Sigmoid colon (tissue), 7 donors: ENCODE measurements around the gene CENATAC. TPM values are rescaled to one million over a fixed set of nuclear protein-coding genes. Genes with fewer than 3 reads are reported as not detected.

Source experiments
- DNase-seq: peaks from one replicate; pipeline ENCODE4 v3.0.0-alpha.2; 2019
- H3K27ac ChIP-seq, 4 donors: fragments of 200-600 bp; sonication (generic); one replicate each; pipeline ENCODE4 v1.5.1; 2016 to 2019; ENCODE audit warnings: mild to moderate bottlenecking in 1 of 4
- H3K27me3 ChIP-seq, 3 donors: fragments of 200-600 bp; sonication (generic); one replicate each; pipeline ENCODE4 v1.5.1; 2019; ENCODE audit warnings: mild to moderate bottlenecking in 1 of 3
- H3K36me3 ChIP-seq, 4 donors: fragments of 200-600 bp; sonication (generic); one replicate each; pipeline ENCODE4 v1.5.1; 2016 to 2019
- H3K4me1 ChIP-seq, 4 donors: fragments of 200-600 bp; sonication (generic); one replicate each; pipeline ENCODE4 v1.5.1; 2017 to 2019
- H3K4me3 ChIP-seq, 4 donors: fragments of 200-600 bp; sonication (generic); one replicate each; pipeline ENCODE4 v1.5.1; 2017 to 2019; ENCODE audit warnings: mild to moderate bottlenecking in 2 of 4, moderate library complexity in 1 of 4
- H3K9me3 ChIP-seq, 4 donors: fragments of 200-600 bp in 3 of 4; sonication (generic) in 3 of 4; one replicate each; pipeline versions ENCODE4 v1.5.1 to v1.6.1; 2013 to 2019
- EP300 ChIP-seq, 4 donors: sonication (generic); formaldehyde crosslinking; IDR thresholded peaks; one replicate each; pipeline ENCODE4 v1.6.1; 2017; ENCODE audit warnings: antibody characterized with exemption in 4 of 4
- POLR2A ChIP-seq, 2 donors: fragments of 450-650 bp; IDR thresholded peaks; one replicate each; pipeline ENCODE4 v1.6.1; 2016; ENCODE audit warnings: antibody characterized with exemption in 2 of 2, mild to moderate bottlenecking in 2 of 2, moderate library complexity in 2 of 2
- POLR2AphosphoS5 ChIP-seq, 4 donors: sonication (generic); formaldehyde crosslinking; IDR thresholded peaks; one replicate each; pipeline ENCODE4 v1.6.1; 2017; ENCODE audit warnings: antibody characterized with exemption in 4 of 4
- WGBS, 2 donors: extraction: QIAGEN DNeasy Blood & Tissue Kit; methylation state at CpG; one replicate each; pipeline ENCODE4 v1.1.7; 2013; 5-methylcytosine and 5-hydroxymethylcytosine counted together
- intact Hi-C: fragments of 100-400 bp; cut with DNase I; formaldehyde crosslinking; loops from one replicate; pipeline ENCODE4 v1.15.1; 2023
- polyA plus RNA-seq, 3 donors: library from polyadenylated mRNA; stranded (reverse); fragments of 200-250 nt; gene quantifications; one replicate each; pipeline ENCODE4 v1.2.3, GENCODE V29; 2013
- small RNA-seq, 3 donors: library from RNA; depleted of rRNA; stranded (forward); fragments of <200 nt; gene quantifications; one replicate each; pipeline ENCODE3, GENCODE V24; 2016
- total RNA-seq, 4 donors: library from RNA; depleted of rRNA; stranded (reverse); fragments of >200 nt; gene quantifications; one replicate each; pipeline ENCODE4 v1.1.0, GENCODE V29; 2016
- TF ChIP-seq, protein P1 (sequence below), 4 experiments: fragments of 450-650 bp in 3 of 4; fragments of 200-600 bp in 1 of 4; IDR thresholded peaks; one replicate each; pipeline ENCODE4 v1.5.1; 2016 to 2019; ENCODE audit warnings: antibody characterized with exemption in 4 of 4, mild to moderate bottlenecking in 3 of 4, moderate library complexity in 2 of 4
- donor health status: healthy with polysubstance abuse.
- donor health status: Bipolar disorder and iron deficiency.
- donor health status: healthy.

CENATAC gene
- total and polyA plus RNA-seq, 7 donors: 5.3 to 60.5 (median 29.6) TPM

DNA sequence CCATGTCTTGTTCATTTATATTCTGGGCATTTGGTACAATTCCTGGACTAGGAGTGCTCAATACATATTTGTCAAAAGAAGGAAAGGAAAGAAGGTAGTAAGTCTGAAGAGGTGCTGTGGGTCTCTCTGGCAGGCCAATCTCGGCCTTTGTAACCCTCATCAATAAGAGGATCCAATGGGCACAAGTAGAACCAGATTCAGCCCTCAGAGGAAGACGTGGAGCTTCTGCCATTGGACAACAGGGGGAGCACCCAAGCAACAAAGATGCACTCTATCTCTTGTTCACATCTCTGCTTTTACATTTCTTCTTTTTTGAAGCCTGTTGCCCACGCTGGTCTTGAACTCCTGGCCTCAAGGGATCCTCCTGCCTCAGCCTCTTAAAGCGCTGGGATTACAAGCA, 67.4 kb downstream of the CENATAC start:
- peaks cover 0 to 38% (median 30%) of the 10 kb centered on the region in 4 donors for H3K4me1 ChIP-seq
- TF ChIP-seq EP300 (IDR thresholded peaks at IDR 0.05) (no peak), POLR2A (IDR thresholded peaks at IDR 0.05) (no peak), POLR2AphosphoS5 (IDR thresholded peaks at IDR 0.05) (no peak)
- TF ChIP-seq, protein P1, sequence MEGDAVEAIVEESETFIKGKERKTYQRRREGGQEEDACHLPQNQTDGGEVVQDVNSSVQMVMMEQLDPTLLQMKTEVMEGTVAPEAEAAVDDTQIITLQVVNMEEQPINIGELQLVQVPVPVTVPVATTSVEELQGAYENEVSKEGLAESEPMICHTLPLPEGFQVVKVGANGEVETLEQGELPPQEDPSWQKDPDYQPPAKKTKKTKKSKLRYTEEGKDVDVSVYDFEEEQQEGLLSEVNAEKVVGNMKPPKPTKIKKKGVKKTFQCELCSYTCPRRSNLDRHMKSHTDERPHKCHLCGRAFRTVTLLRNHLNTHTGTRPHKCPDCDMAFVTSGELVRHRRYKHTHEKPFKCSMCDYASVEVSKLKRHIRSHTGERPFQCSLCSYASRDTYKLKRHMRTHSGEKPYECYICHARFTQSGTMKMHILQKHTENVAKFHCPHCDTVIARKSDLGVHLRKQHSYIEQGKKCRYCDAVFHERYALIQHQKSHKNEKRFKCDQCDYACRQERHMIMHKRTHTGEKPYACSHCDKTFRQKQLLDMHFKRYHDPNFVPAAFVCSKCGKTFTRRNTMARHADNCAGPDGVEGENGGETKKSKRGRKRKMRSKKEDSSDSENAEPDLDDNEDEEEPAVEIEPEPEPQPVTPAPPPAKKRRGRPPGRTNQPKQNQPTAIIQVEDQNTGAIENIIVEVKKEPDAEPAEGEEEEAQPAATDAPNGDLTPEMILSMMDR (IDR thresholded peaks at IDR 0.05): no peak
- peaks cover 2 to 6% (median 4%) of the 10 kb centered on the region in 4 donors for H3K36me3 ChIP-seq
- no peak overlapping the region for H3K27ac ChIP-seq
- H3K27me3 ChIP-seq: no peaks in the 10 kb centered on the region
- no peaks in the 10 kb centered on the region for H3K9me3 ChIP-seq
- H3K4me3 ChIP-seq: no peak overlapping the region
- no peak for DNase-seq
- intact Hi-C loops: no loop called here
- WGBS, 2 donors: 65 to 72% methylated on average over 4 of the region's 4 CpGs

Small RNA genes within 50 kb of the gene (small RNA-seq; reads per million reads assigned to genes)
- gene AP003392.2: 0 reads per million in 3 donors
- gene RF00017: 0 reads per million in 3 donors
- 0 reads per million in 3 donors for gene RF00019

Other genes starting within 250 kb of the CENATAC start
- 100 to 1,000 TPM in 3 of 4 donors, 10 to 100 TPM in 1; 97.8 to 137 (median 121) TPM for gene DDX6, start 207.0 kb upstream of the CENATAC start, total RNA-seq
- 10 to 100 TPM; 19.2 to 37.8 (median 20.8) TPM for gene DDX6, start 207.0 kb upstream of the CENATAC start, polyA plus RNA-seq
- not detected for gene CXCR5, start 114.2 kb upstream of the CENATAC start, total RNA-seq
- gene CXCR5, start 114.2 kb upstream of the CENATAC start, polyA plus RNA-seq: 10 to 100 TPM in 1 of 3 donors, under 1 TPM in 2; under 0.01 to 11.5 (median 0.23) TPM
- 10 to 100 TPM in 3 of 4 donors, 1 to 10 TPM in 1; 7.9 to 46.5 (median 10.8) TPM for gene BCL9L, start 72.2 kb upstream of the CENATAC start, total RNA-seq
- gene BCL9L, start 72.2 kb upstream of the CENATAC start, polyA plus RNA-seq: 10 to 100 TPM in 1 of 3 donors, 1 to 10 TPM in 2; 4.8 to 33.2 (median 7.4) TPM
- not detected for gene UPK2, start 41.8 kb upstream of the CENATAC start, total RNA-seq
- gene UPK2, start 41.8 kb upstream of the CENATAC start, polyA plus RNA-seq: not detected
- not detected for gene FOXR1, start 26.4 kb upstream of the CENATAC start, total RNA-seq
- gene FOXR1, start 26.4 kb upstream of the CENATAC start, polyA plus RNA-seq: not detected
- 1,000 to 10,000 TPM; 1,350 to 3,369 (median 2,098) TPM for gene RPS25, start 20.2 kb downstream of the CENATAC start, total RNA-seq
- gene RPS25, start 20.2 kb downstream of the CENATAC start, polyA plus RNA-seq: 1,000 to 10,000 TPM; 2,091 to 3,409 (median 2,533) TPM
- 10 to 100 TPM; 32.4 to 60.3 (median 47.5) TPM for gene TRAPPC4, start 20.6 kb downstream of the CENATAC start, total RNA-seq
- gene TRAPPC4, start 20.6 kb downstream of the CENATAC start, polyA plus RNA-seq: 10 to 100 TPM; 49.9 to 90.9 (median 74.5) TPM
- gene SLC37A4, start 32.7 kb downstream of the CENATAC start, total RNA-seq: 10 to 100 TPM in 2 of 4 donors, 1 to 10 TPM in 2; 8.0 to 13.8 (median 10.1) TPM
- 10 to 100 TPM in 2 of 3 donors, 1 to 10 TPM in 1; 8.4 to 31.5 (median 11.1) TPM for gene SLC37A4, start 32.7 kb downstream of the CENATAC start, polyA plus RNA-seq
- gene HYOU1, start 59.1 kb downstream of the CENATAC start, total RNA-seq: 10 to 100 TPM; 26.6 to 37.6 (median 30.7) TPM
- 100 to 1,000 TPM in 1 of 3 donors, 10 to 100 TPM in 1, 1 to 10 TPM in 1; 6.0 to 106 (median 22.0) TPM for gene HYOU1, start 59.1 kb downstream of the CENATAC start, polyA plus RNA-seq
- 10 to 100 TPM; 26.0 to 37.0 (median 30.8) TPM for gene VPS11, start 69.7 kb downstream of the CENATAC start, total RNA-seq
- 10 to 100 TPM; 13.4 to 29.2 (median 27.0) TPM for gene VPS11, start 69.7 kb downstream of the CENATAC start, polyA plus RNA-seq
- gene HMBS, start 86.7 kb downstream of the CENATAC start, total RNA-seq: 10 to 100 TPM in 1 of 4 donors, 1 to 10 TPM in 3; 5.6 to 15.2 (median 6.6) TPM
- gene HMBS, start 86.7 kb downstream of the CENATAC start, polyA plus RNA-seq: 10 to 100 TPM; 20.3 to 39.3 (median 22.2) TPM
- gene DPAGT1, start 103.7 kb downstream of the CENATAC start, total RNA-seq: 10 to 100 TPM; 16.1 to 22.1 (median 16.8) TPM
- gene DPAGT1, start 103.7 kb downstream of the CENATAC start, polyA plus RNA-seq: 10 to 100 TPM in 1 of 3 donors, 1 to 10 TPM in 2; 4.2 to 44.6 (median 6.9) TPM
- gene C2CD2L, start 109.2 kb downstream of the CENATAC start, total RNA-seq: 1 to 10 TPM; 5.3 to 8.0 (median 5.8) TPM
- 10 to 100 TPM in 1 of 3 donors, 1 to 10 TPM in 2; 6.0 to 22.6 (median 7.6) TPM for gene C2CD2L, start 109.2 kb downstream of the CENATAC start, polyA plus RNA-seq
- 10 to 100 TPM; 15.0 to 33.0 (median 21.2) TPM for gene HINFP, start 123.4 kb downstream of the CENATAC start, total RNA-seq
- gene HINFP, start 123.4 kb downstream of the CENATAC start, polyA plus RNA-seq: 10 to 100 TPM; 12.0 to 23.2 (median 20.1) TPM
- gene ABCG4, start 150.9 kb downstream of the CENATAC start, total RNA-seq: under 1 TPM in 3 of 4 donors, not detected in 1; under 0.01 to 0.55 (median 0.27) TPM
- under 1 TPM in 2 of 3 donors, not detected in 1; under 0.01 to 0.26 TPM for gene ABCG4, start 150.9 kb downstream of the CENATAC start, polyA plus RNA-seq
- gene NLRX1, start 170.6 kb downstream of the CENATAC start, total RNA-seq: 10 to 100 TPM; 10.7 to 21.9 (median 12.6) TPM
- gene NLRX1, start 170.6 kb downstream of the CENATAC start, polyA plus RNA-seq: 1 to 10 TPM; 3.9 to 9.3 (median 4.2) TPM
- gene NHERF4, start 187.3 kb downstream of the CENATAC start, total RNA-seq: 1 to 10 TPM in 1 of 4 donors, not detected in 3; 1.8 TPM
- 10 to 100 TPM; 25.8 to 48.1 (median 37.7) TPM for gene NHERF4, start 187.3 kb downstream of the CENATAC start, polyA plus RNA-seq
- 10 to 100 TPM; 11.8 to 17.7 (median 13.1) TPM for gene CBL, start 208.2 kb downstream of the CENATAC start, total RNA-seq
- 1 to 10 TPM; 1.8 to 8.6 (median 3.7) TPM for gene CBL, start 208.2 kb downstream of the CENATAC start, polyA plus RNA-seq